Measurements from ENCODE around the gene PACRG. TPM values are rescaled to one million over a fixed set of nuclear protein-coding genes. Genes with fewer than 3 reads are reported as not detected.

Gene PACRG
- total and polyA plus RNA-seq, 2 of the 4 experiments (the other 2 are of a cell fraction): not detected

GRCh38 chr6:163239572-163240340, 512.0 kb downstream of the PACRG start:
- ChIA-PET POLR2A (ENCODE audit: unreplicated experiment) (no interaction called here), CTCF (no interaction called here)
- no peak overlapping the region for H3K4ac ChIP-seq (ENCODE audit: low read depth, low read length)
- H2AFZ ChIP-seq (replicated peaks; ENCODE audit: low read length, poor library complexity): no peak overlapping the region
- H3K4me3 ChIP-seq (ENCODE audit: insufficient read depth, low read depth, low read length): no peak overlapping the region
- H2BK5ac ChIP-seq (ENCODE audit: low read depth, low read length, poor library complexity, severe bottlenecking): peak overlapping the region; percentile 65
- no peaks in the 10 kb centered on the region for H3K27me3 ChIP-seq (ENCODE audit: control insufficient read depth, insufficient read depth, low read length)
- H3K27ac ChIP-seq (ENCODE audit: insufficient read depth, low read length): no peak overlapping the region
- H3K56ac ChIP-seq (ENCODE audit: extremely low read depth, insufficient read depth, low read length): no peak overlapping the region
- no peak for TF ChIP-seq ELK1 (IDR thresholded peaks at IDR 0.05; ENCODE audit: borderline replicate concordance, low read depth, low read length)
- no peak for TF ChIP-seq CHD1 (IDR thresholded peaks at IDR 0.05; ENCODE audit: low read depth, low read length)
- TF ChIP-seq SMC3 (IDR thresholded peaks at IDR 0.05; ENCODE audit: low read depth, low read length): no peak
- no peak for TF ChIP-seq USF2 (IDR thresholded peaks at IDR 0.05; ENCODE audit: low read depth, low read length)
- TF ChIP-seq RFX5 (IDR thresholded peaks at IDR 0.05; ENCODE audit: low read depth, low read length): no peak
- no peak for TF ChIP-seq CEBPB (IDR thresholded peaks at IDR 0.05; ENCODE audit: low read depth, low read length)
- TF ChIP-seq FOS (IDR thresholded peaks at IDR 0.05; ENCODE audit: low read depth, low read length): no peak
- no peak for TF ChIP-seq BHLHE40 (IDR thresholded peaks at IDR 0.05; ENCODE audit: low read depth, low read length)
- no peak for TF ChIP-seq CTCF (conservative IDR thresholded peaks at IDR 0.05; ENCODE audit: low read depth, low read length)
- no peak for TF ChIP-seq RCOR1 (IDR thresholded peaks at IDR 0.05; ENCODE audit: insufficient replicate concordance, low read length)
- no peak for TF ChIP-seq MXI1 (IDR thresholded peaks at IDR 0.05; ENCODE audit: borderline replicate concordance, low read depth, low read length)
- TF ChIP-seq RAD21 (IDR thresholded peaks at IDR 0.05; ENCODE audit: low read length): no peak
- TF ChIP-seq NFE2L2 (IDR thresholded peaks at IDR 0.05; ENCODE audit: low read depth, low read length): no peak
- TF ChIP-seq MAFK (IDR thresholded peaks at IDR 0.05; ENCODE audit: low read depth, low read length): no peak
- no peak for TF ChIP-seq POLR2A (IDR thresholded peaks at IDR 0.05; ENCODE audit: low read depth, low read length)
- TF ChIP-seq MAZ (IDR thresholded peaks at IDR 0.05; ENCODE audit: borderline replicate concordance, low read depth, low read length): no peak
- 72 to 100% methylated on average over 1 to 5 of the region's 19 CpGs for WGBS, 2 experiments (ENCODE audit: extremely low coverage in 2 of 2, insufficient read length in 1 of 2)
- no peak overlapping the region for H2BK120ac ChIP-seq (ENCODE audit: low read depth, low read length)
- peaks cover 16% of the 10 kb centered on the region for H3K9me3 ChIP-seq (ENCODE audit: control insufficient read depth, insufficient read depth, low read length)
- H2AK5ac ChIP-seq (ENCODE audit: low read depth, low read length): no peak overlapping the region
- H4K5ac ChIP-seq (ENCODE audit: low read depth, low read length): no peak overlapping the region
- no peaks in the 10 kb centered on the region for H4K20me1 ChIP-seq (ENCODE audit: insufficient read depth, low read length)
- H3K9ac ChIP-seq (ENCODE audit: low read depth, low read length): no peak overlapping the region
- no TSS peak for BruUV-seq (replicated peaks)
- H2BK15ac ChIP-seq (ENCODE audit: low read depth, low read length): no peak overlapping the region
- no peaks in the 10 kb centered on the region for H3K4me1 ChIP-seq (ENCODE audit: control insufficient read depth, insufficient read depth, low read length)
- H3K79me1 ChIP-seq (ENCODE audit: low read depth in 1 of 2, low read length in 2 of 2): no peaks in the 10 kb centered on the region
- ATAC-seq (ENCODE audit: low read depth): no peak
- H3K36me3 ChIP-seq (ENCODE audit: control insufficient read depth, insufficient read depth, low read length): no peaks in the 10 kb centered on the region
- no peak overlapping the region for H3K23ac ChIP-seq (ENCODE audit: low read depth, low read length)
- no peak overlapping the region for H2BK20ac ChIP-seq (ENCODE audit: low read depth, low read length)
- dilution Hi-C loops (cut with HindIII; ENCODE audit: low sequenced_read_pairs, unreplicated experiment) (no loop called here), in situ Hi-C loops (cut with MboI; ENCODE audit: low sequenced_read_pairs) (no loop called here), intact Hi-C loops (cut with micrococcal nuclease) (no loop called here)
- no peak overlapping the region for H4K91ac ChIP-seq (ENCODE audit: insufficient read depth, low read depth, low read length)
- no peak overlapping the region for H2AK9ac ChIP-seq (replicated peaks; ENCODE audit: low read depth, low read length, poor library complexity)
- no peaks in the 10 kb centered on the region for H3K9me1 ChIP-seq (ENCODE audit: insufficient read depth, low read length)
- no peak overlapping the region for H3K4me2 ChIP-seq (ENCODE audit: low read depth, low read length)
- DNase-seq: no peak
- no peak overlapping the region for H4K8ac ChIP-seq (ENCODE audit: low read depth in 2 of 2, low read length in 2 of 2)
- H3K18ac ChIP-seq (ENCODE audit: low read depth, low read length): no peak overlapping the region
- H3K14ac ChIP-seq (replicated peaks; ENCODE audit: low read depth, low read length): no peak overlapping the region
